HFFc6 (cell line): ENCODE data around the gene AFDN. TPM values are rescaled to one million over a fixed set of nuclear protein-coding genes. Genes with fewer than 3 reads are reported as not detected.

Source experiments
- DNase-seq: peaks from one replicate; pipeline ENCODE4 v3.0.0-alpha.2; 2018
- H3K27ac Mint-ChIP-seq: 2 replicates; pipeline ENCODE4 v1.8.0; 2020; ENCODE audit warnings: mild to moderate bottlenecking, mixed read lengths
- H3K27me3 Mint-ChIP-seq: 2 replicates; pipeline ENCODE4 v1.8.0; 2021; ENCODE audit warnings: mild to moderate bottlenecking, moderate library complexity, mixed read lengths; ENCODE audit not compliant: insufficient read depth
- H3K36me3 Mint-ChIP-seq: 2 replicates; pipeline ENCODE4 v1.8.0; 2021; ENCODE audit warnings: low read depth, mixed read lengths
- H3K4me1 Mint-ChIP-seq: 2 replicates; pipeline ENCODE4 v1.8.0; 2020; ENCODE audit warnings: low read depth, mixed read lengths
- H3K4me3 Mint-ChIP-seq: 2 replicates; pipeline ENCODE4 v1.8.0; 2020; ENCODE audit warnings: mild to moderate bottlenecking, moderate library complexity, mixed read lengths
- H3K9me3 Mint-ChIP-seq: 2 replicates; pipeline ENCODE4 v1.8.0; 2020; ENCODE audit warnings: mild to moderate bottlenecking, mixed read lengths
- total RNA-seq, 6 experiments: library from RNA; stranded (reverse); fragmentation: NEBNext Ultra II Directional; extraction: Animal tissue kit (Norgen Biotek cat#: 25700); gene quantifications; 2 replicates in 1 of 6; 3 replicates in 5 of 6; pipeline ENCODE4 v1.2.3, GENCODE V29; 2021
- TF ChIP-seq, protein P1 (sequence below): fragments of 200-600 bp; sonication (generic); IDR thresholded peaks from 2 replicates; pipeline ENCODE4 v1.5.0; 2021; ENCODE audit warnings: antibody characterized with exemption, mild to moderate bottlenecking

Gene AFDN
- total RNA-seq, 6 experiments from 2014 or later = 16.1 to 20.3 (median 17.4) TPM

- H3K27ac Mint-ChIP-seq = no peak overlapping the region
- no peaks in the 10 kb centered on the region for H3K9me3 Mint-ChIP-seq
- H3K27me3 Mint-ChIP-seq = no peaks in the 10 kb centered on the region
- no peak for DNase-seq
- H3K4me3 Mint-ChIP-seq = no peak overlapping the region
- TF ChIP-seq, protein P1, sequence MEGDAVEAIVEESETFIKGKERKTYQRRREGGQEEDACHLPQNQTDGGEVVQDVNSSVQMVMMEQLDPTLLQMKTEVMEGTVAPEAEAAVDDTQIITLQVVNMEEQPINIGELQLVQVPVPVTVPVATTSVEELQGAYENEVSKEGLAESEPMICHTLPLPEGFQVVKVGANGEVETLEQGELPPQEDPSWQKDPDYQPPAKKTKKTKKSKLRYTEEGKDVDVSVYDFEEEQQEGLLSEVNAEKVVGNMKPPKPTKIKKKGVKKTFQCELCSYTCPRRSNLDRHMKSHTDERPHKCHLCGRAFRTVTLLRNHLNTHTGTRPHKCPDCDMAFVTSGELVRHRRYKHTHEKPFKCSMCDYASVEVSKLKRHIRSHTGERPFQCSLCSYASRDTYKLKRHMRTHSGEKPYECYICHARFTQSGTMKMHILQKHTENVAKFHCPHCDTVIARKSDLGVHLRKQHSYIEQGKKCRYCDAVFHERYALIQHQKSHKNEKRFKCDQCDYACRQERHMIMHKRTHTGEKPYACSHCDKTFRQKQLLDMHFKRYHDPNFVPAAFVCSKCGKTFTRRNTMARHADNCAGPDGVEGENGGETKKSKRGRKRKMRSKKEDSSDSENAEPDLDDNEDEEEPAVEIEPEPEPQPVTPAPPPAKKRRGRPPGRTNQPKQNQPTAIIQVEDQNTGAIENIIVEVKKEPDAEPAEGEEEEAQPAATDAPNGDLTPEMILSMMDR = no peak
- peaks cover 14% of the 10 kb centered on the region; the same call in 1 of the 2 replicates for H3K36me3 Mint-ChIP-seq
- peaks cover 16% of the 10 kb centered on the region for H3K4me1 Mint-ChIP-seq
These were observed 133.9 kb downstream of the AFDN start for GRCh38 chr6:167960579-167960978.

GRCh38 chr6:167962711-167963110, 136.0 kb downstream of the AFDN start:
- H3K4me3 Mint-ChIP-seq = no peak overlapping the region
- peaks cover 21% of the 10 kb centered on the region for H3K36me3 Mint-ChIP-seq
- peaks cover 1% of the 10 kb centered on the region; the same call in 1 of the 2 replicates for H3K4me1 Mint-ChIP-seq

GRCh38 chr6:167963589-167964057, 136.9 kb downstream of the AFDN start:
- Mint-ChIP-seq H3K4me3 (no peak overlapping the region), H3K27me3 (no peaks in the 10 kb centered on the region), H3K36me3 (peaks cover 23% of the 10 kb centered on the region), H3K9me3 (no peaks in the 10 kb centered on the region), H3K27ac (no peak overlapping the region), H3K4me1 (no peaks in the 10 kb centered on the region)
- TF ChIP-seq, protein P1 = no peak
- no peak for DNase-seq

More at GRCh38 chr6:167962711-167963110, 136.0 kb downstream of the AFDN start:
- no peaks in the 10 kb centered on the region for H3K27me3 Mint-ChIP-seq
- H3K9me3 Mint-ChIP-seq = no peaks in the 10 kb centered on the region
- no peak overlapping the region for H3K27ac Mint-ChIP-seq
- no peak for DNase-seq
- TF ChIP-seq, protein P1 = no peak

DNA sequence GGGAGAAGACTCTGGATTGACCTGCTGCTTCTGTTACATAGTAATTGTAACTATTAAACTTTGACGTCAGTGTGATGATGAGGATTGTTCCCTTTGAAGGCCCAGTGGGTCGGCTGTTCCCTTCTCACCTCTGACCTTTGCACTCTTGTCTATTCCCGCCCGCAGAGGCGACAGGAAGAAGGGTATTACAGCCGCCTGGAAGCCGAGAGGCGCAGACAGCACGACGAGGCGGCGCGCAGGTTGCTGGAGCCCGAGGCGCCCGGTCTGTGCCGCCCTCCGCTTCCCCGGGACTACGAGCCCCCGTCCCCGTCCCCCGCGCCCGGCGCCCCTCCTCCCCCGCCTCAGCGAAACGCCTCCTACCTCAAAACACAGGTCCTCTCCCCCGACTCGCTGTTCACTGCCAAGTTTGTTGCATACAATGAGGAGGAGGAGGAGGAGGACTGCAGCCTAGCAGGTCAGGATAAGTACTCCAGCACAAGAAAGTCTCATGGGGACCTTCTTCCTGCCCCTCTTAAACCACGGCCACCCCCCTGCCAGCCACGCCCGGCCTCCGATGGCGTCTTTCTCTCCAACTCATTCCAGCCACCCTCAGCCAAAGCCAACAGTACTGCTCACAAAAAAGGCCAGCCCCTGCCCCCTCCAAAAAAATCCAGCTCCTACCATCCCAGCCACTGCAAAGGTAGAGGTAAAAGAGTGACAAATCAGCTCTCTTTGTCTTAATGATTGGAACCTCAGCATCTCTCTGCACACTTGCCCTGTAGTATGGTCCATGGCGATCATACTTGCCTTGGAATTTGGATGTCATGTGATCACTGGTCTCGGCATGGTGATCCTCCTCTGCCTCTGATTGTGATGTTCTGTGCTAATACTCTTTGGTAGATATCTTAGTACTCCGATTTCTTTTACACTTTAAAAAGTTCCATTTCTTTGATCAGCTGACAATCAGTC, 139.2 kb downstream of the AFDN start:
- Mint-ChIP-seq H3K9me3 (no peaks in the 10 kb centered on the region), H3K27me3 (no peaks in the 10 kb centered on the region; the same call in 1 of the 2 replicates), H3K4me1 (no peaks in the 10 kb centered on the region), H3K36me3 (peaks cover 23% of the 10 kb centered on the region), H3K27ac (no peak overlapping the region), H3K4me3 (no peak overlapping the region)
- no peak for DNase-seq
- TF ChIP-seq, protein P1 = no peak

DNA sequence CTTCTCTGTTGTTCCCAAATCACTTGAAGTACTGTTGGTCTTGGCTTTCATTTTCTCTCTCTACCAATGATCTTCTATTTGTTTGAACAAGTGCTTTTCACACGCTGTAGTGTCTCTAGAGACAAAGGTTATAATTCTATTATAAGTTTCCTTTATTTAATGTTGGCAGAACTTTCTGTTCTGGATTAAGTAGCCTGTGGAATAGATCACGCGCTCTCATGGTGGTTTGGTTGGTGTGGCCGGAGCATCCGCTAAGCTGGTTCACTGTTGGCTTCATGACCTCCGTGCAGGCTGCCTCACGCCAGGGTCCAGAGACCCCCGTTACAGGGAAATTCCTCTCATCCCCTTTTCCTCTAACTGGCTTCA, 139.8 kb downstream of the AFDN start:
- Mint-ChIP-seq H3K4me1 (no peaks in the 10 kb centered on the region), H3K27me3 (no peaks in the 10 kb centered on the region; the same call in 1 of the 2 replicates), H3K9me3 (no peaks in the 10 kb centered on the region), H3K27ac (no peak overlapping the region), H3K36me3 (peaks cover 21% of the 10 kb centered on the region), H3K4me3 (no peak overlapping the region)
- TF ChIP-seq, protein P1 = no peak
- no peak for DNase-seq
